Thyroid gland (tissue), 4 donors: ENCODE results near the gene VPS35.

Experiments
- CTCF ChIP-seq, 6 experiments: fragments of 200-600 bp in 3 of 6; fragments of 450-650 bp in 3 of 6; sonication (generic) in 3 of 6; IDR thresholded peaks; one replicate each; pipeline ENCODE4 v1.5.1; 2016 to 2019; ENCODE audit warnings: antibody characterized with exemption in 6 of 6, mild to moderate bottlenecking in 2 of 6, inconsistent platforms in 1 of 6, moderate library complexity in 1 of 6
- POLR2A ChIP-seq, 2 donors: fragments of 450-650 bp; IDR thresholded peaks; one replicate each; pipeline ENCODE4 v1.6.1; 2017; ENCODE audit warnings: antibody characterized with exemption in 2 of 2, mild to moderate bottlenecking in 2 of 2, moderate library complexity in 1 of 2

GRCh38 chr16:46714797-46715591, 26.0 kb upstream of the VPS35 start:
- TF ChIP-seq CTCF (IDR thresholded peaks at IDR 0.05) (no peak), POLR2A (IDR thresholded peaks at IDR 0.05) (no peak)
